ENCODE results near the gene MECP2.

MECP2 gene

GRCh38 chrX:154136627-154137161 lies 39.2 kb upstream of the MECP2 start:
- peak; percentile 63 for TF ChIP-seq CTCF (IDR thresholded peaks at IDR 0.05; ENCODE audit: low read depth, low read length, missing control alignments)
- H3K4me3 ChIP-seq (replicated peaks; ENCODE audit: low read depth, low read length): no peak overlapping the region
- no peak for DNase-seq (ENCODE audit: extremely low read depth, low read depth)

- no peak for DNase-seq (ENCODE audit: extremely low read depth, low read depth)
- no peak overlapping the region for H3K4me3 ChIP-seq (replicated peaks; ENCODE audit: low read depth, low read length)
- TF ChIP-seq CTCF (IDR thresholded peaks at IDR 0.05; ENCODE audit: low read depth, low read length, missing control alignments): no peak
Observed at GRCh38 chrX:154135458-154136229, 38.1 kb upstream of the MECP2 start.

GRCh38 chrX:154132366-154132765 lies 34.8 kb upstream of the MECP2 start:
- DNase-seq (ENCODE audit: extremely low read depth, low read depth): no peak
- H3K4me3 ChIP-seq (replicated peaks; ENCODE audit: low read depth, low read length): no peak overlapping the region
- no peak for TF ChIP-seq CTCF (IDR thresholded peaks at IDR 0.05; ENCODE audit: low read depth, low read length, missing control alignments)

- no peak for DNase-seq (ENCODE audit: extremely low read depth, low read depth)
- no peak overlapping the region for H3K4me3 ChIP-seq (replicated peaks; ENCODE audit: low read depth, low read length)
- no peak for TF ChIP-seq CTCF (IDR thresholded peaks at IDR 0.05; ENCODE audit: low read depth, low read length, missing control alignments)
Observed at GRCh38 chrX:154131955-154132354, 34.4 kb upstream of the MECP2 start.

- no peak for DNase-seq (ENCODE audit: extremely low read depth, low read depth)
- no peak overlapping the region for H3K4me3 ChIP-seq (replicated peaks; ENCODE audit: low read depth, low read length)
- TF ChIP-seq CTCF (IDR thresholded peaks at IDR 0.05; ENCODE audit: low read depth, low read length, missing control alignments): no peak
Observed at GRCh38 chrX:154126101-154126500, 28.6 kb upstream of the MECP2 start.

- DNase-seq (ENCODE audit: extremely low read depth, low read depth): no peak
- H3K4me3 ChIP-seq (replicated peaks; ENCODE audit: low read depth, low read length): no peak overlapping the region
- TF ChIP-seq CTCF (IDR thresholded peaks at IDR 0.05; ENCODE audit: low read depth, low read length, missing control alignments): no peak
Observed at GRCh38 chrX:154125391-154126040, 28.0 kb upstream of the MECP2 start.
